HG03103 (cell line): Measurements from ENCODE around the gene ADGRL3.

Source experiments
- ATAC-seq: cut with Tn5 transposase; IDR thresholded peaks from one replicate; pipeline ENCODE4 v1.9.1; 2021; ENCODE audit warnings: low read depth; ENCODE audit not compliant: unreplicated experiment

ADGRL3 gene

GRCh38 chr4:61531188-61531587 lies 331.1 kb downstream of the ADGRL3 start:
- ATAC-seq, result no peak

- ATAC-seq, result no peak
Observed at GRCh38 chr4:61532336-61533000, 332.3 kb downstream of the ADGRL3 start.

- ATAC-seq, result no peak
Observed at GRCh38 chr4:61533140-61533539, 333.0 kb downstream of the ADGRL3 start.

GRCh38 chr4:61540944-61541343 lies 340.8 kb downstream of the ADGRL3 start:
- ATAC-seq, result no peak

GRCh38 chr4:61541459-61541858 lies 341.3 kb downstream of the ADGRL3 start:
- ATAC-seq, result no peak

GRCh38 chr4:61543976-61544375 lies 343.9 kb downstream of the ADGRL3 start:
- no peak for ATAC-seq

GRCh38 chr4:61545902-61546480 lies 345.9 kb downstream of the ADGRL3 start:
- no peak for ATAC-seq

- ATAC-seq, result no peak
Observed at GRCh38 chr4:61549336-61549735, 349.2 kb downstream of the ADGRL3 start.

- no peak for ATAC-seq
Observed at GRCh38 chr4:61553557-61554125, 353.5 kb downstream of the ADGRL3 start.

- ATAC-seq, result no peak
Observed at GRCh38 chr4:61555789-61556188, 355.7 kb downstream of the ADGRL3 start.

- ATAC-seq, result no peak
Observed at GRCh38 chr4:61556277-61556676, 356.2 kb downstream of the ADGRL3 start.

GRCh38 chr4:61559396-61559795 lies 359.3 kb downstream of the ADGRL3 start:
- no peak for ATAC-seq

- no peak for ATAC-seq
Observed at GRCh38 chr4:61561028-61561427, 360.9 kb downstream of the ADGRL3 start.

GRCh38 chr4:61571761-61572559 lies 371.8 kb downstream of the ADGRL3 start:
- no peak for ATAC-seq

- ATAC-seq, result no peak
Observed at GRCh38 chr4:61575796-61576195, 375.7 kb downstream of the ADGRL3 start.

- no peak for ATAC-seq
Observed at GRCh38 chr4:61579786-61580185, 379.7 kb downstream of the ADGRL3 start.

GRCh38 chr4:61580721-61581377 lies 380.7 kb downstream of the ADGRL3 start:
- no peak for ATAC-seq

GRCh38 chr4:61583696-61584095 lies 383.6 kb downstream of the ADGRL3 start:
- no peak for ATAC-seq

GRCh38 chr4:61588621-61589402 lies 388.7 kb downstream of the ADGRL3 start:
- ATAC-seq, result no peak

- ATAC-seq, result no peak
Observed at GRCh38 chr4:61590881-61591280, 390.8 kb downstream of the ADGRL3 start.
